Measurements from ENCODE around the gene IFI27L1. TPM values are rescaled to one million over a fixed set of nuclear protein-coding genes. Genes with fewer than 3 reads are reported as not detected.

IFI27L1 gene
- total and polyA plus RNA-seq, 3 donors from 2014 or later, result 174 to 219 (median 209) TPM

DNA sequence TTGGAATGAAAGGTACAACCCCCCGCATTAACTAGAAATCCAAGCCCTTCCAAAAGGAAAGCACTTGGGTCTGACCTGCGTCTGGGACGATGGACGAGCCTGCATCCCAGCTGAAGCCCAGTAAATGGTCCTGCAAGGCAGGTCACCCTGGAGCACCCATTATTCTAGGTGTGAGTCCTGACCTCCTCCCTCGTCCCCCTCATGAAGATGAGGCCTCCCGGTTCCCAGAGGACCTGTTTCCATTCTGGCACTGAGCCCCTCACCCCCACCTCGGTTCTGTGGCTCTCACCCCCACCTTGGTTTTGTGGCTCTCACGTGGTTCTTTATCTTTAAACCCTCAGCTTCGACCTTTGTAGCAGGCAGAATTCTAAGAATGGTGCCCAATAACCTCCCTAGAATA is 36.7 kb downstream of the IFI27L1 start:
- peaks cover 27% of the 10 kb centered on the region for H3K4me1 ChIP-seq
- H3K27me3 ChIP-seq, result no peaks in the 10 kb centered on the region
- H3K9me3 ChIP-seq, result no peaks in the 10 kb centered on the region
- intact Hi-C loops (cut with DNase I; ENCODE audit: low total_unique reads), result no loop called here
- DNase-seq, result no peak
- no peak overlapping the region for H3K27ac ChIP-seq
- TF ChIP-seq, protein P1, sequence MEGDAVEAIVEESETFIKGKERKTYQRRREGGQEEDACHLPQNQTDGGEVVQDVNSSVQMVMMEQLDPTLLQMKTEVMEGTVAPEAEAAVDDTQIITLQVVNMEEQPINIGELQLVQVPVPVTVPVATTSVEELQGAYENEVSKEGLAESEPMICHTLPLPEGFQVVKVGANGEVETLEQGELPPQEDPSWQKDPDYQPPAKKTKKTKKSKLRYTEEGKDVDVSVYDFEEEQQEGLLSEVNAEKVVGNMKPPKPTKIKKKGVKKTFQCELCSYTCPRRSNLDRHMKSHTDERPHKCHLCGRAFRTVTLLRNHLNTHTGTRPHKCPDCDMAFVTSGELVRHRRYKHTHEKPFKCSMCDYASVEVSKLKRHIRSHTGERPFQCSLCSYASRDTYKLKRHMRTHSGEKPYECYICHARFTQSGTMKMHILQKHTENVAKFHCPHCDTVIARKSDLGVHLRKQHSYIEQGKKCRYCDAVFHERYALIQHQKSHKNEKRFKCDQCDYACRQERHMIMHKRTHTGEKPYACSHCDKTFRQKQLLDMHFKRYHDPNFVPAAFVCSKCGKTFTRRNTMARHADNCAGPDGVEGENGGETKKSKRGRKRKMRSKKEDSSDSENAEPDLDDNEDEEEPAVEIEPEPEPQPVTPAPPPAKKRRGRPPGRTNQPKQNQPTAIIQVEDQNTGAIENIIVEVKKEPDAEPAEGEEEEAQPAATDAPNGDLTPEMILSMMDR (IDR thresholded peaks at IDR 0.05), result no peak
- no peak for TF ChIP-seq POLR2A (IDR thresholded peaks at IDR 0.05)
- no peak overlapping the region for H3K4me3 ChIP-seq
- H3K36me3 ChIP-seq (ENCODE audit: low read depth, missing control alignments), result no peaks in the 10 kb centered on the region
- WGBS, 2 donors, result 87 to 89% methylated on average over 9 of the region's 9 CpGs

DNA sequence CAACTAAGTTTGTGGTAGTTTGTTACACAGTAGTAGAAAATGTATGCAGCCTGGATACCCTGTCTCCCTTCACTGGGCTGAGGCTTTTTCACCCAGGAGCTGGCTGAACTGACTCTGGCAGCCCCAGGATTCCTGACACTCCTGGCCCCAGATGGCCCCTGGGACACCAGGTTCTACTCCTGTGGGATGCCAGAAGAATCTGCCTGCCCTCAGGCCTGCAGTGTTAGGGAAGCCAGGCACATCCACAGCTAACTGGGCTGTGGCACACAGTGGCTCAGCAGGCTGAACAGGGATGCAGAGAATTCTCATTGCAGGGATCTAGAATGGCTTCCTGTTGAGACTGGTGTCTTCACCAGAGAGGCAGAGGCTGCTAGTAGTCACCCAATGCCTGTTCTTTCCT is 38.0 kb downstream of the IFI27L1 start:
- no peak overlapping the region for H3K27ac ChIP-seq
- DNase-seq, result no peak
- H3K36me3 ChIP-seq (ENCODE audit: low read depth, missing control alignments), result no peaks in the 10 kb centered on the region
- H3K4me3 ChIP-seq, result no peak overlapping the region
- no peak for TF ChIP-seq POLR2A (IDR thresholded peaks at IDR 0.05)
- TF ChIP-seq, protein P1 (IDR thresholded peaks at IDR 0.05), result no peak
- H3K4me1 ChIP-seq, result peaks cover 15% of the 10 kb centered on the region
- no peaks in the 10 kb centered on the region for H3K9me3 ChIP-seq
- intact Hi-C loops (cut with DNase I; ENCODE audit: low total_unique reads), result no loop called here
- H3K27me3 ChIP-seq, result no peaks in the 10 kb centered on the region

DNA sequence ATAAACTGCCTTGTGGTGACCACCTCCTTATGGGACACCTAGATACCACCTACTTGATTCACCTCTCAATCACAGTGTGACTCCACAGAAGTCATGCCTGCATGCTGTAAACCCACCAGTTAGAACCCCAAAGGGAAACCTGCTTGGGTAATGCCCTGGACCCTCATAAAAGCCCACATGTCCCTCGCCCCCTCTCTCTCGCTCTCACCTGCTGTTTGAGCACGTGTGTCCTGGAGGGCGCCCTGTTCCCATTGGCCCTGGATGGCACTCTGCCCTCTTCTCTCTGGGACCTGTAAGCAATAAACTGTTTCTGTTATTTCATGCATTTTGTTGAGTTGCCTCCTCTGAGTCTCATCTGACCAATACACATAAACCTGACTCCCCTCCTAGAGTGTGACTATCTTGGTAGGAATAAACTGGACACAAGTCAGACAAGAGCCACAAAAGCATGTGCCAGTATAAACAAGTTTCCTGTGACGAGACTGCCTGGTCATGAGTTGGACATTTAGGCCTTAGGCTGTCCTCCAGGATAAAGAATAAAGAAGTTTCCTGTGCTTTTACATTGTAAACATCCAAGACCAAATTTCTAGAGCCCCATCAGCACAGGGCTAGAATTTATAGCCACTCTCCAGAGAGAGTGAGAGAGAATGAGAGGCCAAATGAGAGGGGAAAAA is 39.7 kb downstream of the IFI27L1 start:
- no peak for DNase-seq
- Histone ChIP-seq H3K4me1 (no peaks in the 10 kb centered on the region), H3K27ac (no peak overlapping the region), H3K9me3 (no peaks in the 10 kb centered on the region), H3K27me3 (no peaks in the 10 kb centered on the region), H3K4me3 (no peak overlapping the region), H3K36me3 (ENCODE audit: low read depth, missing control alignments) (no peaks in the 10 kb centered on the region)
- 80 to 84% methylated on average over 5 of the region's 5 CpGs for WGBS, 2 donors
- TF ChIP-seq, protein P1 (IDR thresholded peaks at IDR 0.05), result no peak
- no peak for TF ChIP-seq POLR2A (IDR thresholded peaks at IDR 0.05)
- intact Hi-C loops (cut with DNase I; ENCODE audit: low total_unique reads), result no loop called here

DNA sequence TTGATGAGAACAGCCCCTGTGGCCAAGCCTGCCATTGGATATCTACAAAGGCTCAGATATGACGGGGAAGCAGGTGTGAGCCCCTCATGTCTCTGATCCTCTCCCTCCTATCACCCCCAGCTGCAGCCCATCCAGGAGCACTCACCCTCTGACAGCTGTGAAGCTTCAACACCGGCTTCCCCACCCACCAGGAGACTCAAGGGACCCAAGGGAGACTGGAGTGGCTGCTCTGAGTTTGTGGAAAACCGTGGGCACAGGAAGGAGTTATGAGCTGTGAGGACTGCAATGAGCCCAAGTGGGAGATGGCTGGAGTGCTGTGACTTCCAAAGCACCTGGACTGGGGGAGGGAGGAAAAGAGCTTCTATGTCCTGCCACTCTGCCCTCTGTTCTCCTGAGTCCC is 40.4 kb downstream of the IFI27L1 start:
- no peaks in the 10 kb centered on the region for H3K4me1 ChIP-seq
- H3K36me3 ChIP-seq (ENCODE audit: low read depth, missing control alignments), result no peaks in the 10 kb centered on the region
- H3K4me3 ChIP-seq, result no peak overlapping the region
- no peaks in the 10 kb centered on the region for H3K9me3 ChIP-seq
- DNase-seq, result no peak
- 55 to 67% methylated on average over 3 of the region's 3 CpGs for WGBS, 2 donors
- TF ChIP-seq POLR2A (IDR thresholded peaks at IDR 0.05), result no peak
- TF ChIP-seq, protein P1 (IDR thresholded peaks at IDR 0.05), result no peak
- H3K27me3 ChIP-seq, result no peaks in the 10 kb centered on the region
- no peak overlapping the region for H3K27ac ChIP-seq
- intact Hi-C loops (cut with DNase I; ENCODE audit: low total_unique reads), result no loop called here

DNA sequence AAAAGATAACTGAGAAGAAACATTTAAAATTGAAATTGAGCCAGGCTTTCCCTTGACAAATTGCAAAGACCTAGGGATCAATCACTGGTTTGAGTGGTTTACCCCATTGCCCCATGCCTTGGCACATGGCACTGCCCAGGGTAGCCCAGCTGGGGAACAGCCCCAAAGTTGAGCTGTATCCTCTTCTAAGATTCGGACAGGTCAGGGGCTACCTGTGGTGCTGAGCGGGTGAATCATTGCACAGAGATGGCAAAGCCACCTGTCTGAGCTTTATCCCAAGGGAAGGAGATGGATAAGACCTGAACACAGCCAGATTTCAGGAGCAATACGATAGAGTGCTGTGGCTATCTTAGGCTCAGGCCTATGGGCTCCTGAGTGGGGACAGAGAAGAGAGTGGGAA is 41.3 kb downstream of the IFI27L1 start:
- no peak for TF ChIP-seq POLR2A (IDR thresholded peaks at IDR 0.05)
- TF ChIP-seq, protein P1 (IDR thresholded peaks at IDR 0.05), result no peak
- DNase-seq, result no peak
- H3K4me1 ChIP-seq, result no peaks in the 10 kb centered on the region
- H3K36me3 ChIP-seq (ENCODE audit: low read depth, missing control alignments), result no peaks in the 10 kb centered on the region
- no peak overlapping the region for H3K27ac ChIP-seq
- no peaks in the 10 kb centered on the region for H3K27me3 ChIP-seq
- H3K4me3 ChIP-seq, result no peak overlapping the region
- WGBS, 2 donors, result 73 to 82% methylated on average over 3 of the region's 3 CpGs
- H3K9me3 ChIP-seq, result no peaks in the 10 kb centered on the region
- intact Hi-C loops (cut with DNase I; ENCODE audit: low total_unique reads), result no loop called here
